Esophagus squamous epithelium (tissue), 4 donors: Measurements from ENCODE around the gene BEND6.

Source experiments
- POLR2A ChIP-seq, 4 donors: fragments of 450-650 bp; IDR thresholded peaks; one replicate each; pipeline ENCODE4 v1.6.1; 2017; ENCODE audit warnings: antibody characterized with exemption in 4 of 4, mild to moderate bottlenecking in 4 of 4, moderate library complexity in 3 of 4
- TF ChIP-seq, protein P1 (sequence below), 6 experiments: fragments of 450-650 bp in 4 of 6; fragments of 200-600 bp in 2 of 6; sonication (generic) in 2 of 6; IDR thresholded peaks; one replicate each; pipeline ENCODE4 v1.5.1; 2016 to 2019; ENCODE audit warnings: antibody characterized with exemption in 6 of 6, mild to moderate bottlenecking in 4 of 6, moderate library complexity in 4 of 6

DNA sequence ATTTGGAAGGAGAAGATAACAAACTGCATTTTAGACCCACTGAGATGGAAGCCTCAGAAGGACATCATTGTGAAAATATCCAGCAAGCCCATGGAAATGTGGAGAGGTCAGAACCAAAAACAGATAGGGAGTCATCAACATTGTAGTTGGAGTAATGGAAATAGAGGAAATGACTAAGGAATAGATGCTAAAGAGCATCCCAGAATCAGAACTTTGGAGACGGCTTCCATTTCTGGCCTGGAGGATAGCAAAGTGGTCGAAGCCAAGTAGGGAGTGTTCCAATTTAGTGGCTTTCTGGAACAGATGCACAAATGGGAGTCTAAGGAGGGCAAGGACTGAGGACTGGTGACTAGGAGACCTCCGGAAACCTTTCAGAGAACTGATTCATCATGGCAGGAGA, 3.6 kb downstream of the BEND6 start:
- TF ChIP-seq, protein P1, sequence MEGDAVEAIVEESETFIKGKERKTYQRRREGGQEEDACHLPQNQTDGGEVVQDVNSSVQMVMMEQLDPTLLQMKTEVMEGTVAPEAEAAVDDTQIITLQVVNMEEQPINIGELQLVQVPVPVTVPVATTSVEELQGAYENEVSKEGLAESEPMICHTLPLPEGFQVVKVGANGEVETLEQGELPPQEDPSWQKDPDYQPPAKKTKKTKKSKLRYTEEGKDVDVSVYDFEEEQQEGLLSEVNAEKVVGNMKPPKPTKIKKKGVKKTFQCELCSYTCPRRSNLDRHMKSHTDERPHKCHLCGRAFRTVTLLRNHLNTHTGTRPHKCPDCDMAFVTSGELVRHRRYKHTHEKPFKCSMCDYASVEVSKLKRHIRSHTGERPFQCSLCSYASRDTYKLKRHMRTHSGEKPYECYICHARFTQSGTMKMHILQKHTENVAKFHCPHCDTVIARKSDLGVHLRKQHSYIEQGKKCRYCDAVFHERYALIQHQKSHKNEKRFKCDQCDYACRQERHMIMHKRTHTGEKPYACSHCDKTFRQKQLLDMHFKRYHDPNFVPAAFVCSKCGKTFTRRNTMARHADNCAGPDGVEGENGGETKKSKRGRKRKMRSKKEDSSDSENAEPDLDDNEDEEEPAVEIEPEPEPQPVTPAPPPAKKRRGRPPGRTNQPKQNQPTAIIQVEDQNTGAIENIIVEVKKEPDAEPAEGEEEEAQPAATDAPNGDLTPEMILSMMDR (IDR thresholded peaks at IDR 0.05): no peak
- TF ChIP-seq POLR2A (IDR thresholded peaks at IDR 0.05): no peak
